NK-92 (cell line): Measurements from ENCODE around the gene NAA15.
"Not testable (repeated sequence)": the region's sequence is repeated elsewhere in the genome, so short reads cannot be mapped to it uniquely, and the experiment has no call there.

Experiments used
- DNase-seq: peaks from one replicate; lab custom pipeline; 2025; ENCODE audit not compliant: unreplicated experiment; lab: John Stamatoyannopoulos, UW

NAA15 gene

GRCh38 chr4:139301113-139301820, at the start of gene NAA15:
TSS of gene NAA15 (plus strand) at chr4:139301505. CDS start at chr4:139301778, 273 bp downstream.
- DNase-seq, result peak; percentile 86

GRCh38 chr4:139253046-139253445, 48.3 kb upstream of the NAA15 start:
- no peak for DNase-seq

- DNase-seq, result no peak
These were observed 47.6 kb upstream of the NAA15 start for GRCh38 chr4:139253713-139254112.

- not testable (repeated sequence) for DNase-seq
These were observed 45.7 kb upstream of the NAA15 start for GRCh38 chr4:139255581-139255980.

- DNase-seq, result no peak
These were observed 45.0 kb upstream of the NAA15 start for GRCh38 chr4:139256349-139256748.

GRCh38 chr4:139265654-139266053, 35.7 kb upstream of the NAA15 start:
- DNase-seq, result no peak

- DNase-seq, result no peak
These were observed 35.1 kb upstream of the NAA15 start for GRCh38 chr4:139266208-139266582.

GRCh38 chr4:139266583-139267257, 34.6 kb upstream of the NAA15 start:
- peak; percentile 1 for DNase-seq

GRCh38 chr4:139267301-139267700, 34.0 kb upstream of the NAA15 start:
- no peak for DNase-seq

GRCh38 chr4:139273835-139274234, 27.5 kb upstream of the NAA15 start:
- no peak for DNase-seq

GRCh38 chr4:139274790-139275189, 26.5 kb upstream of the NAA15 start:
- DNase-seq, result no peak

- DNase-seq, result no peak
These were observed 26.0 kb upstream of the NAA15 start for GRCh38 chr4:139275281-139275735.

GRCh38 chr4:139278485-139278884, 22.8 kb upstream of the NAA15 start:
- DNase-seq, result no peak

- no peak for DNase-seq
These were observed 22.2 kb upstream of the NAA15 start for GRCh38 chr4:139278912-139279759.

- no peak for DNase-seq
These were observed 21.3 kb upstream of the NAA15 start, which contains the start of gene MGARP for GRCh38 chr4:139279760-139280620. TSS of gene MGARP (minus strand) at chr4:139280225. CDS start at chr4:139280158, 67 bp downstream.

GRCh38 chr4:139282065-139282720, 19.1 kb upstream of the NAA15 start:
- no peak for DNase-seq

- no peak for DNase-seq
These were observed 18.6 kb upstream of the NAA15 start for GRCh38 chr4:139282721-139283075.

GRCh38 chr4:139286186-139286698, 15.1 kb upstream of the NAA15 start:
- DNase-seq, result no peak

GRCh38 chr4:139295206-139295941, 5.9 kb upstream of the NAA15 start:
- DNase-seq, result peak; percentile 70
